ENCODE results near the gene SYNDIG1.

The SYNDIG1 gene

GRCh38 chr20:24637087-24637486, 167.7 kb downstream of the SYNDIG1 start:
- CTCF ChIA-PET = no interaction called here
- TF ChIP-seq ELF4 (IDR thresholded peaks at IDR 0.05) = no peak
- no peak for TF ChIP-seq SUZ12 (IDR thresholded peaks at IDR 0.05)
- no peak for TF ChIP-seq ZNF384 (IDR thresholded peaks at IDR 0.05)
- TF ChIP-seq L3MBTL2 (conservative IDR thresholded peaks at IDR 0.05) = no peak
- no peak for TF ChIP-seq LEF1 (IDR thresholded peaks at IDR 0.05; ENCODE audit: borderline replicate concordance)
- TF ChIP-seq HDGF (IDR thresholded peaks at IDR 0.05; ENCODE audit: borderline replicate concordance) = no peak
- TF ChIP-seq FOXK2 (IDR thresholded peaks at IDR 0.05) = no peak
- no peak for TF ChIP-seq ARNT (IDR thresholded peaks at IDR 0.05)
- TF ChIP-seq CTBP1 (IDR thresholded peaks at IDR 0.05; ENCODE audit: borderline replicate concordance) = no peak
- TF ChIP-seq, protein P1, sequence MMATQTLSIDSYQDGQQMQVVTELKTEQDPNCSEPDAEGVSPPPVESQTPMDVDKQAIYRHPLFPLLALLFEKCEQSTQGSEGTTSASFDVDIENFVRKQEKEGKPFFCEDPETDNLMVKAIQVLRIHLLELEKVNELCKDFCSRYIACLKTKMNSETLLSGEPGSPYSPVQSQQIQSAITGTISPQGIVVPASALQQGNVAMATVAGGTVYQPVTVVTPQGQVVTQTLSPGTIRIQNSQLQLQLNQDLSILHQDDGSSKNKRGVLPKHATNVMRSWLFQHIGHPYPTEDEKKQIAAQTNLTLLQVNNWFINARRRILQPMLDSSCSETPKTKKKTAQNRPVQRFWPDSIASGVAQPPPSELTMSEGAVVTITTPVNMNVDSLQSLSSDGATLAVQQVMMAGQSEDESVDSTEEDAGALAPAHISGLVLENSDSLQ (IDR thresholded peaks at IDR 0.05) = no peak
- no peak for TF ChIP-seq SP1 (IDR thresholded peaks at IDR 0.05)
- no peak for TF ChIP-seq FOXA1 (IDR thresholded peaks at IDR 0.05)
- no peak for TF ChIP-seq FOXM1 (IDR thresholded peaks at IDR 0.05; ENCODE audit: borderline replicate concordance)
- TF ChIP-seq NFRKB (IDR thresholded peaks at IDR 0.05) = no peak
- DNase-seq (ENCODE audit: extremely low spot score) = no peak
- POLR2A ChIA-PET = no interaction called here

DNA sequence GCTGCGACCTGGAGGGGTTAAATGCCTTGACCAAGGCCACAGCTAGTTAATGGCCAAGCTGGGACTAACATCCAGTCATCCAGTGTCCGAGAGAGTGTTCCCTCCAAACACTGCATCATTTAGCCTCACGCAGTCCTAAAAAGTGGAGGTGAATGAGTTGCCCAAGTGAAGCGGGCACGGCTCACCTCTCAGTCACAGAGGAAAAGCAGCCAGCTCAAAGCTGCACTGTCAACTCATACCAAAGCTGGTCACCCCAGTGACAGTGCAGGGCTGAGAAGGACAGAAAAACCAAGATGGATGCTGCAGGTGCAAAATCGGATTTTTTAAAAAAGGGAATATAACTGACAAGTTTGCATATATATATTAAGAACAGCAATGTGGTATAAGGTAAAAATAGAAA, 168.5 kb downstream of the SYNDIG1 start:
- DNase-seq (ENCODE audit: extremely low spot score) = no peak
- TF ChIP-seq ZNF384 (IDR thresholded peaks at IDR 0.05) = no peak
- TF ChIP-seq LEF1 (IDR thresholded peaks at IDR 0.05; ENCODE audit: borderline replicate concordance) = no peak
- TF ChIP-seq FOXM1 (IDR thresholded peaks at IDR 0.05; ENCODE audit: borderline replicate concordance) = no peak
- TF ChIP-seq L3MBTL2 (conservative IDR thresholded peaks at IDR 0.05) = no peak
- no peak for TF ChIP-seq ARNT (IDR thresholded peaks at IDR 0.05)
- no peak for TF ChIP-seq SUZ12 (IDR thresholded peaks at IDR 0.05)
- ChIA-PET CTCF (no interaction called here), POLR2A (no interaction called here)

DNA sequence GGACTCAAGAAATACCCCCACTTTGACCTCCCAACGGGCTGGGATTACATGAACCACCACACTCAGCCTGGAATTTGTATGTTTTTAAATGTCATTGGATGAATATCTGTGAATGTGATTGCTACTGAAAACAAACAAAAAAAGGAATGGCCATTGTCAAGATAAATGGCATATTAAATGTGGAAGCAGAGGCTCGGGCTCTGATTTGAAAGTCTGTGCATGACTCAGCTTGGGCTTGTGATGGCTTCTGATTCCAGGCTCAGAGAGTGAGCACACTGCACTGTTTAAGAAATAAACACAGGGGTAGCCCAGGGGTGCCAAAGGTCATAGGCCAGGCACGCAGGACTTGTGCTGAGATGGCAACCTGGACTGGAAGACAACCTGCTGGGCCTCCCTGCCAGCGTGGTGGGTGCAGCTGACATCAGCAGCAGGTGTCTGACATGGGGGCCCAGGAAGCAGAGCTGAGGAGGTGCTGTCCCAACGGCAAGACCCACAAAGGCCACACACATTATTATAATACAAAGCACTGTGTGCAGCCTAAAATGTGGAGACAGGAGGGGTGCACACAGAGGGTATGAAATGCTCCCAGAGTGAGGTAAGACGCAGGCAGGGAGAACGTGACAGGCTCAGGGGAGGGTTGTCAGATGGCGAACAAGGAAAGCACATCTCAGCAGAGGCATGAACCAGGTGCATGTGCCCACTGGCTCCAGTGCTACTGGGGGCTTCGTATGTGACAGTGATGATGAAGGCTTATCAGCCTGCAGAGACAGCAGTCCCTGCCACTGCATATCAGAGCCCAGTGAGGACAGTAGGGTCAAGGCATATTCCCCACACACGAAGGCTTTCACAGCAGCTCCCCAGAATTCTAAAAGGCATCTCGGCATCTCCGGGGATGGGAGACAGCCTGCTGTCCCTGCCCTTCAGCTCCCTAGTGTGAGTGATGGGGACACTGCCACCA, 169.4 kb downstream of the SYNDIG1 start:
- ChIA-PET CTCF (no interaction called here), POLR2A (no interaction called here)
- DNase-seq (ENCODE audit: extremely low spot score) = no peak
- TF ChIP-seq FOXM1 (IDR thresholded peaks at IDR 0.05; ENCODE audit: borderline replicate concordance) = no peak
- no peak for TF ChIP-seq FOXK2 (IDR thresholded peaks at IDR 0.05)
- TF ChIP-seq CTBP1 (IDR thresholded peaks at IDR 0.05; ENCODE audit: borderline replicate concordance) = no peak
- no peak for TF ChIP-seq ARNT (IDR thresholded peaks at IDR 0.05)
- no peak for TF ChIP-seq ELF4 (IDR thresholded peaks at IDR 0.05)
- TF ChIP-seq ZNF384 (IDR thresholded peaks at IDR 0.05) = no peak
- no peak for TF ChIP-seq BHLHE40 (IDR thresholded peaks at IDR 0.05; ENCODE audit: borderline replicate concordance)
- TF ChIP-seq SUZ12 (IDR thresholded peaks at IDR 0.05) = no peak
- TF ChIP-seq NFRKB (IDR thresholded peaks at IDR 0.05) = no peak
- TF ChIP-seq, protein P1 (IDR thresholded peaks at IDR 0.05) = no peak
- no peak for TF ChIP-seq SP1 (IDR thresholded peaks at IDR 0.05)

DNA sequence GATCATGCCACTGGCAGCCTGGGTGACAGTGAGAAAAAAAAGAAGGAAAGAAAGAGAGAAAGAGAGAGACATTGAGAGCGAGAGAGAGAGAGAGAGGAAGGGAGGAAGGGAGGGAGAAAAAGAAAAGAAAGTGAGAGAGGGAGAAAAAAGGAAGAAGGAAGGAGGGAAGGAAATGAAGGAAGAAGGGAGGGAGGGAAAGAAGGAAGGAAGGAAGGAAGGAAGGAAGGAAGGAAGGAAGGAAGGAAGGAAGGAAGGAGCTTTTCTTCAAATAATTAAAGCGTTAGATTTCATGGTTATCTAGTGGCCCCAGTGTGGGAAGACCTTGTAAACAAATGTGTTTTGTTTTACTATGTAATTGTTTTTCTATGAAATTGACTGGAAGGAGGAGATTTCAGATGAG, 170.8 kb downstream of the SYNDIG1 start:
- no peak for DNase-seq (ENCODE audit: extremely low spot score)
- ChIA-PET CTCF (no interaction called here), POLR2A (no interaction called here)
- TF ChIP-seq FOXA1 (IDR thresholded peaks at IDR 0.05) (no peak), FOXM1 (IDR thresholded peaks at IDR 0.05; ENCODE audit: borderline replicate concordance) (no peak), NFRKB (IDR thresholded peaks at IDR 0.05) (no peak), LEF1 (IDR thresholded peaks at IDR 0.05; ENCODE audit: borderline replicate concordance) (no peak), TARDBP (IDR thresholded peaks at IDR 0.05) (no peak), ELF4 (IDR thresholded peaks at IDR 0.05) (no peak), CTBP1 (IDR thresholded peaks at IDR 0.05; ENCODE audit: borderline replicate concordance) (no peak), BHLHE40 (IDR thresholded peaks at IDR 0.05; ENCODE audit: borderline replicate concordance) (no peak), ZNF384 (IDR thresholded peaks at IDR 0.05) (no peak), FOXK2 (IDR thresholded peaks at IDR 0.05) (no peak), SP1 (IDR thresholded peaks at IDR 0.05) (no peak), ARNT (IDR thresholded peaks at IDR 0.05) (no peak), L3MBTL2 (conservative IDR thresholded peaks at IDR 0.05) (no peak), HDGF (IDR thresholded peaks at IDR 0.05; ENCODE audit: borderline replicate concordance) (no peak), SUZ12 (IDR thresholded peaks at IDR 0.05) (no peak)
- TF ChIP-seq, protein P1 (IDR thresholded peaks at IDR 0.05) = no peak

DNA sequence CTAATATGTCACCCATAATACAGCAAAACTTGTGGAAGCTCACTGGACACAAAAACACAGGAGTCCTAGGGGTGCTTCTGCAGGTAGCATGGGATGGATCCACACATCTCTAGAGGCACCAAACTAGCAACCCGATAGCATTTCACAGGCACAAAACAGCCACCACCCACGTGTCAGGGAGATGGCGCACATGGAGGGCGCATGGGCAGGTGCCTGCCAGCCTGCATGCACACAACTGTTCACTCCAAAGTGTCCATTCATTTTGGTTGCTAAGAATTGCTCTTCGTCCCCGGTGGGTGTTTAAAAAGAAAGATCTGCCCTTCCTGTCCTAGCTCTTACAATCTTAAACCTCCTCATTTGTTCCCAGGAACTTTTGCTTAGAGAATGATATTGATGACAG, 171.3 kb downstream of the SYNDIG1 start:
- ChIA-PET CTCF (no interaction called here), POLR2A (no interaction called here)
- no peak for TF ChIP-seq CTBP1 (IDR thresholded peaks at IDR 0.05; ENCODE audit: borderline replicate concordance)
- no peak for TF ChIP-seq SUZ12 (IDR thresholded peaks at IDR 0.05)
- no peak for TF ChIP-seq ZNF384 (IDR thresholded peaks at IDR 0.05)
- no peak for TF ChIP-seq FOXM1 (IDR thresholded peaks at IDR 0.05; ENCODE audit: borderline replicate concordance)
- no peak for TF ChIP-seq ELF4 (IDR thresholded peaks at IDR 0.05)
- TF ChIP-seq ARNT (IDR thresholded peaks at IDR 0.05) = no peak
- no peak for TF ChIP-seq NFRKB (IDR thresholded peaks at IDR 0.05)
- no peak for TF ChIP-seq L3MBTL2 (conservative IDR thresholded peaks at IDR 0.05)
- TF ChIP-seq BHLHE40 (IDR thresholded peaks at IDR 0.05; ENCODE audit: borderline replicate concordance) = no peak
- no peak for TF ChIP-seq FOXK2 (IDR thresholded peaks at IDR 0.05)
- no peak for TF ChIP-seq TARDBP (IDR thresholded peaks at IDR 0.05)
- TF ChIP-seq HDGF (IDR thresholded peaks at IDR 0.05; ENCODE audit: borderline replicate concordance) = no peak
- TF ChIP-seq, protein P1 (IDR thresholded peaks at IDR 0.05) = no peak
- TF ChIP-seq LEF1 (IDR thresholded peaks at IDR 0.05; ENCODE audit: borderline replicate concordance) = no peak
- no peak for TF ChIP-seq SP1 (IDR thresholded peaks at IDR 0.05)
- TF ChIP-seq FOXA1 (IDR thresholded peaks at IDR 0.05) = no peak
- no peak for DNase-seq (ENCODE audit: extremely low spot score)
